HG02852 (cell line): Measurements from ENCODE around the gene ITM2B.
"Not testable (repeated sequence)": the region's sequence is repeated elsewhere in the genome, so short reads cannot be mapped to it uniquely, and the experiment has no call there.

Experiments used
- ATAC-seq: cut with Tn5 transposase; IDR thresholded peaks from one replicate; pipeline ENCODE4 v1.9.1; 2021; ENCODE audit warnings: mild to moderate bottlenecking, moderate library complexity; ENCODE audit not compliant: unreplicated experiment

Gene ITM2B

GRCh38 chr13:48222358-48223301 lies 10.4 kb upstream of the ITM2B start:
- no peak for ATAC-seq

GRCh38 chr13:48224701-48225100 lies 8.3 kb upstream of the ITM2B start:
- ATAC-seq = no peak

GRCh38 chr13:48230541-48230940 lies 2.5 kb upstream of the ITM2B start:
- ATAC-seq = no peak

- ATAC-seq = no peak
These were observed 1.9 kb upstream of the ITM2B start for GRCh38 chr13:48231080-48231479.

GRCh38 chr13:48231933-48232332 lies 1.1 kb upstream of the ITM2B start:
- ATAC-seq = no peak

- ATAC-seq = peak; percentile 13
These were observed 473 bp upstream of the ITM2B start for GRCh38 chr13:48232420-48233045.

GRCh38 chr13:48233889-48234488 lies 983 bp downstream of the ITM2B start:
- ATAC-seq = peak; percentile 2

GRCh38 chr13:48234566-48235340 lies 1.7 kb downstream of the ITM2B start:
- peak; percentile 43 for ATAC-seq

- ATAC-seq = no peak
These were observed 2.5 kb downstream of the ITM2B start for GRCh38 chr13:48235341-48236135.

GRCh38 chr13:48236528-48237353 lies 3.7 kb downstream of the ITM2B start:
- no peak for ATAC-seq

GRCh38 chr13:48239369-48239768 lies 6.4 kb downstream of the ITM2B start:
- ATAC-seq = not testable (repeated sequence)

- no peak for ATAC-seq
These were observed 8.6 kb downstream of the ITM2B start for GRCh38 chr13:48241651-48242050.

GRCh38 chr13:48242677-48243076 lies 9.7 kb downstream of the ITM2B start:
- ATAC-seq = no peak

GRCh38 chr13:48244159-48244558 lies 11.2 kb downstream of the ITM2B start:
- ATAC-seq = no peak

GRCh38 chr13:48246102-48246501 lies 13.1 kb downstream of the ITM2B start:
- no peak for ATAC-seq

- ATAC-seq = no peak
These were observed 16.0 kb downstream of the ITM2B start for GRCh38 chr13:48249018-48249417.

- ATAC-seq = no peak
These were observed 18.6 kb downstream of the ITM2B start for GRCh38 chr13:48251611-48252081.

GRCh38 chr13:48252176-48252575 lies 19.2 kb downstream of the ITM2B start:
- no peak for ATAC-seq

- no peak for ATAC-seq
These were observed 20.8 kb downstream of the ITM2B start for GRCh38 chr13:48253849-48254248.
